Left ventricle myocardium inferior (tissue), 1 donor: ENCODE measurements around the gene BAG3. TPM values are rescaled to one million over a fixed set of nuclear protein-coding genes. Genes with fewer than 3 reads are reported as not detected.

ENCODE experiments used
- DNase-seq: peaks from one replicate; pipeline ENCODE4 v3.0.0-alpha.2; 2020
- H3K27ac ChIP-seq: fragments of 200-600 bp; replicated peaks from 2 replicates; pipeline ENCODE4 v1.8.0; 2021
- H3K27me3 ChIP-seq: fragments of 200-600 bp; 2 replicates; pipeline ENCODE4 v1.8.0; 2021; ENCODE audit warnings: low read depth
- H3K36me3 ChIP-seq: fragments of 200-600 bp; 2 replicates; pipeline ENCODE4 v1.8.0; 2021
- H3K4me1 ChIP-seq: fragments of 200-600 bp; 2 replicates; pipeline ENCODE4 v1.8.0; 2021
- H3K4me3 ChIP-seq: fragments of 200-600 bp; 2 replicates; pipeline ENCODE4 v1.8.0; 2021; ENCODE audit warnings: mild to moderate bottlenecking, moderate library complexity
- H3K9me3 ChIP-seq: fragments of 200-600 bp; replicated peaks from 2 replicates; pipeline ENCODE4 v1.8.0; 2021
- CTCF ChIP-seq: fragments of 200-600 bp; IDR thresholded peaks from 2 replicates; pipeline ENCODE4 v1.8.0; 2021; ENCODE audit warnings: antibody characterized with exemption, mild to moderate bottlenecking, borderline replicate concordance
- intact Hi-C: fragments of 100-400 bp; cut with micrococcal nuclease; formaldehyde crosslinking; loops from one replicate; pipeline ENCODE4 v1.11.0; 2022
- total RNA-seq: library from RNA; stranded (reverse); fragmentation: NEBNext Ultra II Directional; extraction: Animal tissue kit (Norgen Biotek cat#: 25700); gene quantifications from one replicate; pipeline ENCODE4 v1.2.1, GENCODE V29; 2021
- donor health status: DM: no; HTN: yes; CAD: no; lungs with severe emphysema.

The BAG3 gene
- total RNA-seq, 1 donor from 2014 or later, result 164 TPM

GRCh38 chr10:119691726-119692125, 40.5 kb downstream of the BAG3 start:
- intact Hi-C loops, result no loop called here
- H3K27me3 ChIP-seq, result peaks cover 9% of the 10 kb centered on the region
- H3K27ac ChIP-seq, result no peak overlapping the region
- H3K4me3 ChIP-seq, result no peak overlapping the region
- no peak for DNase-seq
- no peaks in the 10 kb centered on the region for H3K9me3 ChIP-seq
- H3K4me1 ChIP-seq, result peaks cover 14% of the 10 kb centered on the region
- H3K36me3 ChIP-seq, result no peaks in the 10 kb centered on the region
- TF ChIP-seq CTCF, result no peak

- Histone ChIP-seq H3K4me1 (no peaks in the 10 kb centered on the region), H3K4me3 (no peak overlapping the region), H3K9me3 (no peaks in the 10 kb centered on the region), H3K36me3 (no peaks in the 10 kb centered on the region), H3K27me3 (peaks cover 16% of the 10 kb centered on the region), H3K27ac (no peak overlapping the region)
- intact Hi-C loops, result no loop called here
- TF ChIP-seq CTCF, result no peak
- DNase-seq, result no peak
These were observed 42.2 kb downstream of the BAG3 start for GRCh38 chr10:119693262-119693957.

GRCh38 chr10:119694608-119695007, 43.4 kb downstream of the BAG3 start:
- no peak overlapping the region for H3K27ac ChIP-seq

GRCh38 chr10:119700321-119700954, 49.3 kb downstream of the BAG3 start:
- intact Hi-C loops, result no loop called here
- Histone ChIP-seq H3K4me1 (no peaks in the 10 kb centered on the region), H3K27me3 (peaks cover 10% of the 10 kb centered on the region), H3K36me3 (no peaks in the 10 kb centered on the region), H3K9me3 (no peaks in the 10 kb centered on the region), H3K27ac (no peak overlapping the region), H3K4me3 (no peak overlapping the region)
- no peak for TF ChIP-seq CTCF
- DNase-seq, result no peak

More at GRCh38 chr10:119694608-119695007, 43.4 kb downstream of the BAG3 start:
- Histone ChIP-seq H3K9me3 (no peaks in the 10 kb centered on the region), H3K27me3 (peaks cover 19% of the 10 kb centered on the region), H3K36me3 (no peaks in the 10 kb centered on the region), H3K4me3 (no peak overlapping the region), H3K4me1 (no peaks in the 10 kb centered on the region)
- DNase-seq, result no peak
- intact Hi-C loops, result no loop called here
- TF ChIP-seq CTCF, result no peak

GRCh38 chr10:119701861-119702260, 50.7 kb downstream of the BAG3 start:
- H3K4me1 ChIP-seq, result no peaks in the 10 kb centered on the region
- TF ChIP-seq CTCF, result no peak
- no peaks in the 10 kb centered on the region for H3K36me3 ChIP-seq
- no peak for DNase-seq
- no peak overlapping the region for H3K27ac ChIP-seq
- intact Hi-C loops, result no loop called here
- peaks cover 10% of the 10 kb centered on the region for H3K27me3 ChIP-seq
- H3K4me3 ChIP-seq, result no peak overlapping the region
- H3K9me3 ChIP-seq, result peaks cover 3% of the 10 kb centered on the region
